Inflammatory macrophage treated with lipopolysaccharide for 4 hours (primary cell): ENCODE data around the gene SCGB2B2.
A peak's percentile ranks its signal among the peaks of the same experiment; 100 is the strongest.
"Not testable (repeated sequence)": the region's sequence is repeated elsewhere in the genome, so short reads cannot be mapped to it uniquely, and the experiment has no call there.

Experiments
- DNase-seq: peaks from one replicate; pipeline ENCODE4 v3.0.0-alpha.2; 2020

SCGB2B2 gene, protein sequence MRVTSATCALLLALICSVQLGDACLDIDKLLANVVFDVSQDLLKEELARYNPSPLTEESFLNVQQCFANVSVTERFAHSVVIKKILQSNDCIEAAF

DNA sequence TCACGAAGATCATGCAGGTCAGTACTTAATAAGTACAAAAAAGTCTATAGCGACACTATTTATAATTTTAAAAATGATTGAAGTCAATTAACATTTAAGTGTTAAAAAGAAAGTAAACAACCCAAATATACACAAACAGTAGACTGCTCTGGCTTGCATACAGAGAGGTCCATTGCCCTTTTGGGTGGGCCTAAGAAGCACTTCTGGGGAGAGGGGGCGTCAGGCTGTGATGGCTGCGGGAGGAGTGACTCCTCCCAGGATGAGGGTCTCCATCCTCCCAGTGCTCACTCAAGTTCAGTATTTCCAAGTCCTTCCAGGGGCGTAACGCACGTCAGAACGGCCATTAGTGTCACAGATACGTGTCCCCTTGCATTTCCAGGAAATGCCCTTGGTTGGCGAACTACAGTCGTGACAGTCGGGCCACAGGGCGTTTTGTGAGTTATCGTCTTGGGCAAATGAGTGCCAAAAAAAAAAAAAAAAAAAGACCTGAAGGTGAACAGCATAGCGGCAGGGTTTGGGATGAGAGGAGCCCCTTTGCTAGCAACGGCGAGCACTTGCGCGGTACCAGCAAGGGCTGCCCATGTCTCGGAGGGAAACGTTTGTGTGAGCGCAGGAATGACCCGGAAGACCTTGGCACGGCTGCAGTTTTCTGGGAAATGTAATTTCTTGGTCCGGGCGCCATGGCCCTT, at the start of gene SCGB2B2:
Gene SCGB2B2 (minus strand): TSS at position 463 of the 689 bp plus-strand sequence. CDS start 82,596 bp downstream, outside the sequence.
- DNase-seq, result no peak

DNA sequence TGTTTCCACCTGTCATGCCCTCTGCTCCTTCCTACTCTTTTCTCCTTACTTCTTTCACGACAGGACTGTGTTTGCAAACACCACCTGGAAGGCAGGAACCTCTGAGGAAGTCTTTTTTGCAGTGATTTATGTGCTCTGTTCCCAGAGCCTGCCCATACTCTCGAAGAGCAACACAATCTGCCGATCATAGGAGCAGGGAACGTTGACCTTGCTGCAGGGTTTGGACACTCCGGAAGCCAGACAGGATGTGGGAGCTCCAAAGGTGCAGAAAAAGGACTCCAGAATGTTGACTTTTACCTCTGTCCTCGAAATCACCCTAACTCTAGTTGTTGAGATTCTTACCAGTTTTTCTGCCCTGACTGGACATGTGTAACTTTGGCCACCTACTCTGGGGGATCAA, 48.4 kb upstream of the SCGB2B2 start:
- no peak for DNase-seq

DNA sequence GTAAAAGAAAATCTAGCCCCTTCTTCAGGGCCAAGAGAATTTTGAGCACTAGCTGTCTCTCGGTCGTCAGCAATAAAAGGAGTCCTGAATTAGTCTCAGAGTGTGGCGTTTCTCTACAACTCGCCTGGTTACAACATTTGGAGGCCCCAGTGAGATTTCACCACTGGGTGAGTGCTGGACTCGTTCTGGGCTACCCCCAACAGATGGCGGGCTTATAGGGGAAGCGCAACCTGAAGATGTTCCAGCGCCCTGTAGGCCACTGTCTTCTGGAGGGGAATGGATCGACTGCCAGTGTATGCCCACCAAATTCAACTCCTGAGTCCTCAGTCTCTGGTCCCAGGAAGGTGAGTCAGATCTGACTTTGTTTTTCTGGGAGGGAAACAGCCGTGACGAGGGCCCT, 45.4 kb upstream of the SCGB2B2 start:
- DNase-seq, result no peak

- no peak for DNase-seq
These were observed 38.4 kb upstream of the SCGB2B2 start for GRCh38 chr19:34715357-34715756.

DNA sequence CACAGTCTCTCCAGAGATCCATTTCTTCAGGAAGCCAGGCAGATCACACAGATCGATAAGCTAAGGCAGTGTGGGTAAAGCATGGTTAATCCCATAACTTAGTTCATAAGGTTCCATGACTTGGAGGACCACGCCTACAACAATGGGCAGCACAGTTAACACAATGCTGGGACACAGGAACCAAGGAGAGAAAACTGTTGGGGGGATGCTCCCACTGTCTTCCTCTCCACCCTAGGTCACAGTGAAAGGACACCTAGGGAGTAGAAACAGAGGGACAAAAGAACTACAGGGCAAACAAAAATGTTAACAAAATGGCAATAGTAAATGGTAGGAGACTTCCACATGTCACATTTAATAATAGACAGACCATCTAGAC, 36.3 kb upstream of the SCGB2B2 start:
- no peak for DNase-seq

- DNase-seq, result peak; percentile 66
These were observed 35.7 kb upstream of the SCGB2B2 start for GRCh38 chr19:34712395-34713261.

DNA sequence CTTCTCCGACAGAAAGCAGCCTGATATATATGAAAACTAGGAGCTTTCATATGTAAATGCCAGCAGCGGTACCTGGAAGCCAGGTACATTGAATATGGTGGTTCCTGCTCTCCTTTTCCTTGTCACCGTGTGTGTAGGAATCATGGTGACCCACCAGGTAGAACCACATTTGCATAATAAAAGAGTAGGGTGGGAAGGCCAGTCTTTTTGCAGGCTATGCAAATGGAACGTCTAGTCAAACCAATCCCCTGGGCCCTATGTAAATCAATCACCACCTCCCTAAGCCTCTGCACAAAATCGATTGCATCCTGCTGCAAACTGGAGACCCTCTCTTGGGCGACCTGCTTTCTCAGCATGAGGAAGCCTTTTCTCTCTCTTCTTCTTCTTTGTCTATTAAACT, 34.9 kb upstream of the SCGB2B2 start:
- no peak for DNase-seq

GRCh38 chr19:34707661-34708060, 30.7 kb upstream of the SCGB2B2 start:
- no peak for DNase-seq

DNA sequence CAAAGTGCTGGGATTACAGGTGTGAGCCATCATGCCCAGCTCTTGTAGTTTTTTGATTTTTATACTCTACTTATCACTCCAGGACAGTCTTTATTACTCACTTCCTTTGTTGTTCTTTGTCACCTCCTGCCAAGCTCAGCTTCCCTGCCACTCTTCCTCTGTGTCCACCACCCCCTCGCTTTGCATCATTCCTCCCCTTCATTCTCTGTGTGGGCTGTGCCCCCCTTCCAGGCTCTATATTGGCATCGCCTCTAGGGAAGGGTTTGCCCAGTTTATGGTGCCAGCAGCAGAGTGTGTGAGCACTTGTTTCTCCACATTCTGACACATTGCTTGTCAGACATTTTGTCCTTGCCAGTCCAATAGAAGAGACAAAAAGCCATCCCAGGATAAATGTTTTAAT, 15.6 kb upstream of the SCGB2B2 start:
- no peak for DNase-seq

- no peak for DNase-seq
These were observed 13.4 kb upstream of the SCGB2B2 start for GRCh38 chr19:34690372-34690771.

DNA sequence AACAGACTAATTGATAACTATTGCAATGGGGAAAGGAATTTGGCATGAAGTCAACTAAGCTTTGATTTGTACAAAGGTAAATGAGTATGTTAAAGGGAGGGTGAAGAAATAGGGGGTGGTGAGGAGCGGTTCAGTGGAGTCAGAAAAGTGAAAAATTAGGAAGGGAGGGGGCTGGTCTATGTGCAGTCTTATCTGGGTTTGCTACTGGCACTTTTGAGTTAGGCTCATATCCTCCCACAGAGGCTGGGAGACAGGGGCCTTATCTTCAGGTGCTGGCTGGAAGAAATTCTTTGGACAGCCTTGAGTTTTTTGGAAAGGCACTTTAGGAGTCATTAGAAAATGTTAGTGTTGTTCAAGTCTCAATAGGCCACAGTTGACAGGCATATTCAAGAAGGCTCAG, 11.6 kb upstream of the SCGB2B2 start:
- DNase-seq, result no peak

GRCh38 chr19:34687348-34687747, 10.4 kb upstream of the SCGB2B2 start:
- no peak for DNase-seq

GRCh38 chr19:34686455-34686854, 9.5 kb upstream of the SCGB2B2 start:
- no peak for DNase-seq

- not testable (repeated sequence) for DNase-seq
These were observed 8.3 kb upstream of the SCGB2B2 start for GRCh38 chr19:34685266-34685665.

DNA sequence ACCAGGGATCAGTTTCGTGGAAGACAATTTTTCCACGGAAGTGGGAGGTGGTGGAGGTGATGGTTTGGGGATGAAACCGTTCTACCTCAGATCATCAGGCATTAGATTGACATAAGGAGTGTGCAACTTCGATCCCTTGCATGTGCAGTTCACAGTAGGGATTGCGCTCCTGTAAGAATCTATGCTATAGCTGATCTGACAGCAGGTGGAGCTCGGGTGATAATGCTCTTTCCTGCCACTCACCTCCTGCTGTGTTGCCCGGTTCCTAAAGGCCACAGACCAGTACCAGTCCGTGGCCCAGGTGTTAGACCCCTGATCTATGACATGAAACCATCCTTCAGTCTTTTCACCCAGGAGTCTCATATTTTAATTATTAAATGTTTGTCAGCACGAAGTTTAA, 4.5 kb upstream of the SCGB2B2 start:
- no peak for DNase-seq

GRCh38 chr19:34678421-34678820, 1.5 kb upstream of the SCGB2B2 start:
- no peak for DNase-seq

GRCh38 chr19:34678085-34678412, 1.1 kb upstream of the SCGB2B2 start:
- no peak for DNase-seq

GRCh38 chr19:34677386-34678084, 576 bp upstream of the SCGB2B2 start, which contains the start of gene ZNF302:
ZNF302 (plus strand) TSS chr19:34677678; CDS start chr19:34678805, 1,127 bp downstream.
- peak; percentile 99 for DNase-seq

DNA sequence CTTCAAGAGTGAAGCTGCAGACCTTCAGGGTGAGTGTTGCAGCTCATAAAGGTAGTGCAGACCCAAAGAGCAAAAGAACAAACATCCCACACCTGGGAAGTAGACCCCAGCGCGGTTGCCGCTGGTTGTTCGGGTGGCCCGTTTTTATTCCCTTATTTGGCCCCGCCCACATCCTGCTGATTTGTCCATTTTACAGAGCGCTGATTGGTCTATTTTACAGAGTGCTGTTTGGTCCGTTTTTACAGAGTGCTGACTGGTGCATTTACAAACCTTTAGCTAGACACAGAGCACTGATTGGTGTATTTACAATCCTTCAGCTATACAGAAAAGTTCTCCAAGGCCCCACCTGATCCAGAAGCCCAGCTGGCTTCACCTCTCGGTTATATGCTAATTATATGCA, 1.0 kb downstream of the SCGB2B2 start:
- DNase-seq, result no peak

GRCh38 chr19:34675250-34675649, 1.7 kb downstream of the SCGB2B2 start:
- DNase-seq, result no peak

GRCh38 chr19:34673590-34673989, 3.4 kb downstream of the SCGB2B2 start:
- DNase-seq, result no peak

DNA sequence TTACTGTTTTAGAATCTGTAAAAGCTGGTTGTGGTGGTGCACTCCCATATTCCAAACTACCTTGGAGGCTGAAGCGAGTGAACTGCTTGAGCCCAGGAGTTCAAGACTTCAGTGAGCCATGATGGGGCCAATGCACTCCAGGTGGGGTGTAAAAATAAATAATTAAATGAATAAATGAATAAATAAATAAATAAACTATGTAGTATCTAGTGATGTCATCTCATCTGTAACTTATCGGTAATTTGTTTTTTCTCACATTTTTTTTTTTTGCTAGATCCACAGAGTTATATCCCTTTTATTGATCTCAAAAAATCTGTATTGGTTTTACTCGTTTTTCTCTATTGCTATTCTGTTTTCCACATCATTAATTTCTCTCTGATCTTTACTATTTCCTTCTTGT, 5.0 kb downstream of the SCGB2B2 start:
- DNase-seq, result no peak

- no peak for DNase-seq
These were observed 7.7 kb downstream of the SCGB2B2 start for GRCh38 chr19:34669305-34669704.

DNA sequence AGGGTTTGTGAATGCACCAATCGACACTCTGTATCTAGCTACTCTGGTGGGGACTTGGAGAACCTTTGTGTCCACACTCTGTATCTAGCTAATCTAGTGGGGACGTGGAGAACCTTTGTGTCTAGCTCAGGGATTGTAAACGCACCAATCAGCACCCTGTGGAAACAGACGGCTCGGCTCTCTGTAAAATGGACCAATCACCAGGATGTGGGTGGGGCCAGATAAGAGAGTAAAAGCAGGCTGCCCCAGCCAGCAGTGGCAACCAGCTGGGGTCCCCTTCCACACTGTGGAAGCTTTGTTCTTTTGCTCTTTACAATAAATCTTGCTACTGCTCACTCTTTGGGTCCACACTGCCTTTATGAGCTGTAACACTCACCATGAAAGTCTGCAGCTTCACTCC, 8.3 kb downstream of the SCGB2B2 start:
- not testable (repeated sequence) for DNase-seq
